Dermis microvascular lymphatic vessel endothelial cell (primary cell): ENCODE measurements around the gene PLPP3. TPM values are rescaled to one million over a fixed set of nuclear protein-coding genes. Genes with fewer than 3 reads are reported as not detected.

ENCODE experiments used
- DNase-seq, 2 donors: peaks; one replicate each; pipeline versions ENCODE4 v3.0.0 to v3.0.0-alpha.2; 2010; ENCODE audit warnings: low read depth in 2 of 2
- total RNA-seq: library from RNA; depleted of rRNA; stranded (reverse); fragments of >200 nt; gene quantifications from 2 replicates; pipeline ENCODE4 v1.2.1, GENCODE V29; 2014

Gene PLPP3
- total RNA-seq, 1 donor from 2014 or later = 22.6 TPM

GRCh38 chr1:56501426-56501825 lies 77.9 kb downstream of the PLPP3 start:
- no peak for DNase-seq

GRCh38 chr1:56496821-56497772 lies 82.3 kb downstream of the PLPP3 start:
- DNase-seq = peak in 1 of 2 donors; percentile 36

- DNase-seq = no peak
Observed at GRCh38 chr1:56496158-56496557, 83.2 kb downstream of the PLPP3 start.

- no peak for DNase-seq
Observed at GRCh38 chr1:56495538-56495937, 83.8 kb downstream of the PLPP3 start.

GRCh38 chr1:56494306-56494705 lies 85.1 kb downstream of the PLPP3 start:
- no peak for DNase-seq

GRCh38 chr1:56493826-56494225 lies 85.5 kb downstream of the PLPP3 start:
- DNase-seq = no peak

- peak; percentile 55 to 62 for DNase-seq
Observed at GRCh38 chr1:56491441-56491840, 87.9 kb downstream of the PLPP3 start.

- no peak for DNase-seq
Observed at GRCh38 chr1:56490619-56491018, 88.7 kb downstream of the PLPP3 start.

- no peak for DNase-seq
Observed at GRCh38 chr1:56489695-56490094, 89.7 kb downstream of the PLPP3 start.

GRCh38 chr1:56484695-56485094 lies 94.7 kb downstream of the PLPP3 start:
- DNase-seq = no peak

- DNase-seq = peak in 1 of 2 donors; percentile 56
Observed at GRCh38 chr1:56483104-56483503, 96.3 kb downstream of the PLPP3 start.

- DNase-seq = no peak
Observed at GRCh38 chr1:56482486-56482885, 96.9 kb downstream of the PLPP3 start.

- DNase-seq = no peak
Observed at GRCh38 chr1:56481140-56481694, 98.1 kb downstream of the PLPP3 start.

GRCh38 chr1:56478734-56479133 lies 100.6 kb downstream of the PLPP3 start:
- DNase-seq = no peak

- peak in 1 of 2 donors; percentile 35 for DNase-seq
Observed at GRCh38 chr1:56477164-56478111, 101.9 kb downstream of the PLPP3 start.

GRCh38 chr1:56473582-56474270 lies 105.6 kb downstream of the PLPP3 start:
- DNase-seq = no peak

- DNase-seq = no peak
Observed at GRCh38 chr1:56472860-56473259, 106.5 kb downstream of the PLPP3 start.

GRCh38 chr1:56469640-56470371 lies 109.6 kb downstream of the PLPP3 start:
- peak in 1 of 2 donors; percentile 72 for DNase-seq

- DNase-seq = no peak
Observed at GRCh38 chr1:56468518-56468917, 110.8 kb downstream of the PLPP3 start.

- no peak for DNase-seq
Observed at GRCh38 chr1:56466538-56466937, 112.8 kb downstream of the PLPP3 start.
